Esophagus squamous epithelium (tissue), 4 donors: ENCODE results near the gene ZDHHC18.
A peak's percentile ranks its signal among the peaks of the same experiment; 100 is the strongest.

Source experiments
- CTCF ChIP-seq, 6 experiments: fragments of 450-650 bp in 4 of 6; fragments of 200-600 bp in 2 of 6; sonication (generic) in 2 of 6; IDR thresholded peaks; one replicate each; pipeline ENCODE4 v1.5.1; 2016 to 2019; ENCODE audit warnings: antibody characterized with exemption in 6 of 6, mild to moderate bottlenecking in 4 of 6, moderate library complexity in 4 of 6
- POLR2A ChIP-seq, 4 donors: fragments of 450-650 bp; IDR thresholded peaks; one replicate each; pipeline ENCODE4 v1.6.1; 2017; ENCODE audit warnings: antibody characterized with exemption in 4 of 4, mild to moderate bottlenecking in 4 of 4, moderate library complexity in 3 of 4

GRCh38 chr1:26889551-26890466 is 63.3 kb downstream of the ZDHHC18 start, which contains the start of gene GPN2:
- TF ChIP-seq POLR2A (IDR thresholded peaks at IDR 0.05) (peak in 3 of 4 donors; percentile 42 to 70 (median 46)), CTCF (IDR thresholded peaks at IDR 0.05) (no peak)
